HG03280 (cell line): ENCODE data around the gene GTF2F2.
"Not testable (repeated sequence)": the region's sequence is repeated elsewhere in the genome, so short reads cannot be mapped to it uniquely, and the experiment has no call there.

Source experiments
- ATAC-seq: cut with Tn5 transposase; IDR thresholded peaks from one replicate; pipeline ENCODE4 v1.9.1; 2021; ENCODE audit warnings: mild to moderate bottlenecking, moderate library complexity; ENCODE audit not compliant: unreplicated experiment

Gene GTF2F2

GRCh38 chr13:45178349-45179162 is 58.2 kb downstream of the GTF2F2 start:
- ATAC-seq = no peak

DNA sequence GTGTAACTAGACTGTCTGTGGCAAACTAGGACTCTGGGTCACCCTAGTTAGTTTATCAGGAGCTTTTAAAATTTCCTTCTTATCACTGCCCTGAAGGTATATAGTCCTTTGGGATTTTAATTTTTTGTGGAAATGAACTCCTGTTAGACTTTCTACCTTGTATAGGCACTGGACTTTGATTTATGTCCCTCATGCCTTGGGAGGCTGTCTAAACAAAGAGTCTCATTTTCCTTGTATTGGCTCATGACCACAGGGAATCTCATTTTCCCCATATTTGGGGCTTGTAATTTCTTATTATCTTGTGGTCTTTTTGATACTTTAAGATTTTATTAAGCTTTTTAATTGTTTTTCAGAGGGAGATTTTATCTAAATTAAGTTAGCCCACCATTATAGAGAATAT is 59.1 kb downstream of the GTF2F2 start:
- no peak for ATAC-seq

GRCh38 chr13:45180303-45180702 is 60.0 kb downstream of the GTF2F2 start:
- ATAC-seq = no peak

- no peak for ATAC-seq
Measured at GRCh38 chr13:45180713-45181601, 60.6 kb downstream of the GTF2F2 start.

DNA sequence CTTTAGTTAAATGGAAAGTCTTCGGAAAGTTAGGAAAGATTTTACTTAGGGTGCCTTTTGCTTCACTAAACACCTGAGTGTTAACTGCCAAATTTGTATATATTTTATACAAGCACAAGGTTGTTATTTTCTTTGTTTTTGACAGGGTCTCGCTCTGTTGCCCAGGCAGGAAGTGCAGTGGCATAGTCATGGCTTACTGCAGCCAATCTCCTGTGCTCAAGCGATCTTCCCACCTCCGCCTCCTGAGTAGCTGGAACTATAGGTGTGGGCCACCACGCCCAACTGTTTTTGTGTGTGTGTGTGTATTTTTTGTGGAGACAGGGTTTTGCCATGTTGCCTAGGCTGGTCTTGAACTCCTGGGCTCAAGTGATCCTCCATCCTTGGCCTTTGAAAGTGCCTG is 64.4 kb downstream of the GTF2F2 start:
- ATAC-seq = no peak

DNA sequence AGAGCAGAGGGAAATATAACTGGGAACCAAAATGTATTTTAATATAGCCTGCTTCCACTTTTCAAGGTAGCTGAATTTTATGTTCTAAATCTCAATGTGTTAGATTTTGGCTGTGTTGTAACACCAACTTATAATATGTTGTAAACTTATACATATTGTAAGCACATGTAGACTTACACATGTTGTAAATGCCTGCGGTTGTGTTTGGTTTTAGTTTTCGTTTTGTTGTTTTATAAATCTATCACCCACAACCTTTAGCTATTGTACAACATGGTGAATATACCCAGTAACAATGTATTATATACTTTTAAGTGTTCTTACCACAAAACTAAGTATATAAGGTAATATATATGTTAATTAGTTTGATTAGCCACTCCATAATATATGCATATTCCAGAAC is 65.0 kb downstream of the GTF2F2 start:
- ATAC-seq = no peak

DNA sequence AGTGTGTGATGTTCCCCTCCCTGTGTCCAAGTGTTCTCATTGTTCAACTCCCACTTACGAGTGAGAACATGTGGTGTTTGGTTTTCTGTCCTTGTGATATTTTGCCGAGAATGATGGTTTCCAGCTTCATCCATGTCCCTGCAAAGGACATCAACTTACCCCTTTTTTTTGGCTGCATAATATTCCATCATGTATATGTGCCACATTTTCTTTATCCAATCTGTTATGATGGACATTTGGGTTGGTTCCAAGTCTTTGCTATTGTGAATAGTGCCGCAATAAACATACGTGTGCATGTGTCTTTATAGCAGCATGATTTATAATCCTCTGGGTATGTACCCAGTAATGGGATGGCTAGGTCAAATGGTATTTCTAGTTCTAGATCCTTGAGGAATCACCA is 68.8 kb downstream of the GTF2F2 start:
- not testable (repeated sequence) for ATAC-seq

DNA sequence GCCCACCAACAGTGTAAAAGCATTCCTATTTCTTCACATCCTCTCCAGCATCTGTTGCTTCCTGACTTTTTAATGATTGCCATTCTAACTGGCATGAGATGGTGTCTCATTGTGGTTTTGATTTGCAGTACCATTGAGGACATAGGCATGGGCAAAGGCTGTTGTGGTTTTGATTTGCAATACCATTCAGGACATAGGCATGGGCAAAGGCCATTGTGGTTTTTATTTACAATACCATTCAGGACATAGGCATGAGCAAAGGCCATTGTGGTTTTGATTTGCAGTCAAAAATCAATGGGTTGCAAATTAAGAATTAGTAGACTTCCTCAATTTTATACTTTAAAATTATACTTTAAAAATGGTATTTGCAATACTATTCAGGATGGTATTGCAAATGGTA is 69.2 kb downstream of the GTF2F2 start:
- ATAC-seq = not testable (repeated sequence)

- ATAC-seq = no peak
Measured at GRCh38 chr13:45191874-45192273, 71.6 kb downstream of the GTF2F2 start.

- no peak for ATAC-seq
Measured at GRCh38 chr13:45194081-45194939, 74.0 kb downstream of the GTF2F2 start.

DNA sequence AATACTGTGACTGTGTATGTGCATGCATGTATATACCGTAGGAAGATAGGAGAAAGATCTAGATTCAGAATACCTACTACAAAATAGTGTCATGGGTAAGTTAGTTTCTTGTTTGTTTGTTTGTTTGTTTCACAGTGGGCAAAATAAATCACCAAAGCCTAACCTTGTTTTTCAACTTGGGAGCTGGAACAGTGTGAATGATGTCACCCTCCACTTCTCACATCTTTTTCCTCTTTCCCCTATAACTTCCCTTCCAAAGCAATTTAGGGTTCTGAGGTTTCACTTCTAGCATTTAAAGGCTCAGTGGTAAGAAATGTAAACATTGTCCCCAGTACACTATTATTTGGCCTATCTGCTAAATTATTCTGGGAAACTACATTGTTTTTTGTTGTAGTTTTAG is 75.1 kb downstream of the GTF2F2 start:
- no peak for ATAC-seq

DNA sequence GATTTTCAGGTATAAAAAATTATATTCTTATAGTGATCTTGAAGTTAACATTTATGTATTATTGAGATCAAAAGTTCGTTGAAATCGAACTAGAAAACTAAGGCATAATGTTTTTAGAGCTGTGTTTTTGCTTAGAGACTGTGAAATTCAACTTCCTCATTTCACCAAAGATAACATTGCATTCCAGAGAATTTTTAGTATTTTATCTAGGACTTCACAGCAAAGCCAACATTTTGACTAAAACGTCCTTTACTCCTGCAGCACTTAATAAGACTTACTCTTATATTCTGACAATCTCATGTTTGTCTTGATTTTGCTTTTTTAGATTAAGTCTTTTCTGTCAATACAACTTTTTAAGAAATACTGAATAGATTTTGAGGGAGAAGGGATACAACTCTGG is 75.8 kb downstream of the GTF2F2 start:
- ATAC-seq = no peak

DNA sequence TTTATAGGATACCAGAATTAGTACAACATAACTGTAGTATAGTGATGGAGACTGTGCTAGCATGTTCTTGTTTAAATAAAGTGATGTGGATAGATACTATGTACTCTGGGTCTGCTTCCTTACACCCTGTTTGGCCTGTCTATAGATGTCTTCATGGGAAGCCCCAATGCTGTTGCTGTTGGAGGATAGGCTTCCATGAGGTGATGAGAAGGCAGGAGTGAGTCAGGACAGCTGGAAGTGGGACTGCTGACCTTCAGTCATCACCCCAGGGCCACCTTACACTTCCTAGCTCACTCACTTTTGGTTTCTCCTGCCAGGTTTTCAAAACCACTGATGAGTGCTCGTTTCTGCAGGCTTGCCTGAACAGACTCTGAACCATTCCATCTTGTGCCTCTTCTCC is 76.3 kb downstream of the GTF2F2 start:
- no peak for ATAC-seq

DNA sequence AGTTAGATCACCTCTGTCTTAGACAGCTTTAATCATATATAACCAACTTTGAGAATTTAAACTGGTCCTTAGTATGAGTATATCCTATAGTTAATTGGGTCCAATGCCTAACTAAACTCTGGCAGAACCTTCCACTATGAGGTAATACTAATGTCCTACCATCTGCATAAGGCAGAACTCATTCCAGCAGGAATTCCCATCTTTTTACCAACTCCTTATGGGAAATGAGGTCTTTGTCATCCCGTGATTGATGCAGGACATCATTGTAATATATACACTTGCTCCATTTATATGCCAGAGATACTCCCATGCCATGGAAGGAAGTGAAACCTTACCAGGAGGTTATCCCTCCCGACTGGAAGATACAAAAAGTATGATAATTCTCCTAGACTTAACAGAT is 77.7 kb downstream of the GTF2F2 start:
- ATAC-seq = no peak

- ATAC-seq = no peak
Measured at GRCh38 chr13:45198924-45199323, 78.6 kb downstream of the GTF2F2 start.

- no peak for ATAC-seq
Measured at GRCh38 chr13:45199711-45200110, 79.4 kb downstream of the GTF2F2 start.

- ATAC-seq = no peak
Measured at GRCh38 chr13:45200701-45201232, 80.5 kb downstream of the GTF2F2 start, which contains the start of gene KCTD4. TSS of gene KCTD4 (minus strand) at chr13:45201045. CDS start at chr13:45194567, 6,478 bp downstream.

DNA sequence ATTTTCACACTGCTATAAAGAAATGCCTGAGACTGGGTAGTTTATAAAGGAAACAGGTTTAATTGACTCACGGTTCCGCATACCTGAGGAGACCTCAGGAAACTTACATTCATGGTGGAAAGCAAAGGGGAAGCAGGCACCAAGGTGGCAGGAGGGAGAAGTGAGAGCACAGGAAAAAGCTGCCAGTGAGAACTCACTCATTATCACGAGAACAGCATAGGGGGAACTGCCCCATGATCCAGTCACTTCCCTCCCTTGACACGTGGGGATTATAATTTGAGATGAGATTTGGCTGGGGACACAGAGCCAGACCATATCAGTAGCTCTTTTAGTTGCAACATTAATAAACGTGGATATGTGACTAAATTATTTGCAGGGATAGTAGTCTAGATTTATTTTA is 84.8 kb downstream of the GTF2F2 start:
- no peak for ATAC-seq

GRCh38 chr13:45206340-45206739 is 86.0 kb downstream of the GTF2F2 start:
- peak; percentile 42 for ATAC-seq

- no peak for ATAC-seq
Measured at GRCh38 chr13:45207319-45207718, 87.0 kb downstream of the GTF2F2 start.

- no peak for ATAC-seq
Measured at GRCh38 chr13:45208132-45208531, 87.8 kb downstream of the GTF2F2 start.
